OCI-LY7 (cell line): ENCODE data around the gene MAPRE3. TPM values are rescaled to one million over a fixed set of nuclear protein-coding genes. Genes with fewer than 3 reads are reported as not detected.

Experiments used
- BruUV-seq: library from RNA; stranded (reverse); fragments of 400-500 nt; replicated peaks from 2 replicates; lab custom pipeline; 2021; lab: Mats Ljungman, UMichigan
- CTCF ChIA-PET: fragments of 300-600 bp; sonication (Branson Sonifier 250); formaldehyde crosslinking; loops from one replicate; lab custom pipeline; 2022; ENCODE audit warnings: antibody characterized with exemption; ENCODE audit not compliant: unreplicated experiment; lab: Charles Lee
- POLR2A ChIA-PET: fragments of 300-600 bp; sonication (Branson Sonifier 250); formaldehyde crosslinking; loops from one replicate; lab custom pipeline; 2022; ENCODE audit warnings: antibody characterized with exemption; lab: Charles Lee
- DNase-seq: peaks from one replicate; pipeline ENCODE4 v3.0.0-alpha.2; 2015; ENCODE audit warnings: low spot score
- H2AFZ ChIP-seq: fragments of 200-600 bp; sonication (generic), shearing (Covaris generic); 2 replicates; pipeline ENCODE4 v1.6.1; 2014; ENCODE audit warnings: mild to moderate bottlenecking, antibody characterized with exemption, low read length, moderate library complexity
- H3K27ac ChIP-seq: fragments of 200-600 bp; sonication (generic); 2 replicates; pipeline ENCODE4 v1.5.1; 2014; ENCODE audit warnings: mixed run types, low read depth, mild to moderate bottlenecking, moderate library complexity, low read length, inconsistent platforms; ENCODE audit not compliant: poor library complexity, severe bottlenecking
- H3K36me3 ChIP-seq: fragments of 200-600 bp; sonication (generic); 2 replicates; pipeline ENCODE4 v1.6.1; 2014; ENCODE audit warnings: mild to moderate bottlenecking, antibody characterized with exemption, low read length, moderate library complexity, mixed read lengths; ENCODE audit not compliant: insufficient read depth
- H3K4me1 ChIP-seq: fragments of 200-600 bp; sonication (generic); 2 replicates; pipeline ENCODE4 v1.5.1; 2014; ENCODE audit warnings: mild to moderate bottlenecking, low read length; ENCODE audit not compliant: insufficient read depth, poor library complexity, severe bottlenecking
- H3K4me2 ChIP-seq: fragments of 200-600 bp; sonication (generic); 2 replicates; pipeline ENCODE4 v1.6.1; 2014; ENCODE audit warnings: mild to moderate bottlenecking, low read length
- H3K4me3 ChIP-seq: fragments of 200-600 bp; sonication (generic); 2 replicates; pipeline ENCODE4 v1.5.1; 2014; ENCODE audit warnings: mild to moderate bottlenecking, low read depth, low read length; ENCODE audit not compliant: poor library complexity, severe bottlenecking
- H3K79me2 ChIP-seq: fragments of 200-600 bp; sonication (generic); 2 replicates; pipeline ENCODE4 v1.6.1; 2016; ENCODE audit warnings: low read depth, mild to moderate bottlenecking, low read length, moderate library complexity, mixed read lengths; ENCODE audit not compliant: insufficient read depth
- H3K9me2 ChIP-seq: fragments of 200-600 bp; sonication (generic); 2 replicates; pipeline ENCODE4 v1.6.1; 2016; ENCODE audit warnings: mild to moderate bottlenecking, low read length, mixed read lengths; ENCODE audit not compliant: insufficient read depth
- H3K9me3 ChIP-seq: fragments of 200-600 bp; sonication (generic); 2 replicates; pipeline ENCODE4 v1.6.1; 2014; ENCODE audit warnings: mild to moderate bottlenecking, mixed run types, low read length, mixed read lengths
- H4K20me1 ChIP-seq: fragments of 200-600 bp; sonication (generic); 2 replicates; pipeline ENCODE4 v1.6.1; 2014; ENCODE audit warnings: mild to moderate bottlenecking, antibody characterized with exemption, low read length, moderate library complexity, mixed read lengths; ENCODE audit not compliant: insufficient read depth
- EZH2phosphoT487 ChIP-seq: fragments of 200-600 bp; sonication (generic); IDR thresholded peaks from 2 replicates; pipeline ENCODE4 v1.6.1; 2018; ENCODE audit warnings: low read depth, borderline replicate concordance, mild to moderate bottlenecking, mixed run types, antibody characterized with exemption, low read length, moderate library complexity, mixed read lengths
- intact Hi-C: fragments of 100-400 bp; cut with micrococcal nuclease; formaldehyde crosslinking; loops from one replicate; pipeline ENCODE4 v1.10.0; 2022; ENCODE audit not compliant: unreplicated experiment
- total RNA-seq, 2 experiments: library from RNA; depleted of rRNA in 1 of 2; stranded (reverse); fragments of >200 nt in 1 of 2; shearing (Covaris generic) in 1 of 2; gene quantifications; 2 replicates each; pipeline ENCODE4 v1.2.3, GENCODE V29; 2014 to 2022
- TF ChIP-seq, protein P1 (sequence below): fragments of 200-600 bp; sonication (generic); conservative IDR thresholded peaks from 2 replicates; pipeline ENCODE4 v1.5.1; 2014; ENCODE audit warnings: mild to moderate bottlenecking, antibody characterized with exemption, low read length, moderate library complexity, mixed read lengths

The MAPRE3 gene
- total RNA-seq, 2 experiments from 2014 or later: not detected

DNA sequence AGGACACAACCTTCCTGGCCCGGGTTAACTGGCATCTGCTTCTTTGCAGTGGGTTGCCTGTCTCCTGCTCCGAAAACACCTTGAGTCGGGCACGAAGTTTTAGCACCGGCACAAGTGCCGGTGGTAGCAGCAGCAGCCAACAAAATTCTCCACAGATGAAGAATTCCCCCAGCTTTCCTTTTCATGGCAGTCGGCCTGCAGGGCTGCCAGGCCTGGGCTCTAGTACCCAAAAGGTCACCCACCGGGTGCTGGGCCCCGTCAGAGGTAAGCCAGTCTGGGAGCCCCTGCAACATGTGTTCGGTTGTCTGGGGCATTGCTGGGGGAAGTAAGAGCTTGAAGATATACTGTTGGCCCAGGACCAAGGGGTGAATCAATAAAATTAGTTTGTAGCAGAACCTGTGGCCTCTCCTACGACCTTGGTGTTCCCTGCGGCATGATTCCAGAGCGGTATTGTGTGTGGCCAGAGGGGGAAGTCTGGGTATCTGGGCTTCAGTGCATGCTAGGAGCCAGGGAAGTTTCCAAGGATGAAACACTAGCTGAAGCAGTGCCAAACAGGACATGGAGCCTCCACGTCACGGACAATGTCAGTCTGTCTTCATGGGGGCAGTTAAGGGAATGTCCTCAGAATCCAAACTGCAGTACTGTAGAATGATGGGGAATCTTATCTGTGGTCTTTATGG lies 88.8 kb downstream of the MAPRE3 start:
- ChIA-PET CTCF (no interaction called here), POLR2A (interaction anchor here (1.1 kb wide), 1 partner anchor 9 kb away, joined by 3 read pairs; no protein-coding TSS in a partner anchor)
- H3K27ac ChIP-seq: no peak overlapping the region
- no peak overlapping the region for H3K4me2 ChIP-seq
- no peaks in the 10 kb centered on the region for H3K9me3 ChIP-seq
- no TSS peak for BruUV-seq
- H2AFZ ChIP-seq: no peak overlapping the region
- no peaks in the 10 kb centered on the region for H4K20me1 ChIP-seq
- H3K4me3 ChIP-seq: no peak overlapping the region
- no peaks in the 10 kb centered on the region for H3K4me1 ChIP-seq
- no peak for DNase-seq
- TF ChIP-seq, protein P1, sequence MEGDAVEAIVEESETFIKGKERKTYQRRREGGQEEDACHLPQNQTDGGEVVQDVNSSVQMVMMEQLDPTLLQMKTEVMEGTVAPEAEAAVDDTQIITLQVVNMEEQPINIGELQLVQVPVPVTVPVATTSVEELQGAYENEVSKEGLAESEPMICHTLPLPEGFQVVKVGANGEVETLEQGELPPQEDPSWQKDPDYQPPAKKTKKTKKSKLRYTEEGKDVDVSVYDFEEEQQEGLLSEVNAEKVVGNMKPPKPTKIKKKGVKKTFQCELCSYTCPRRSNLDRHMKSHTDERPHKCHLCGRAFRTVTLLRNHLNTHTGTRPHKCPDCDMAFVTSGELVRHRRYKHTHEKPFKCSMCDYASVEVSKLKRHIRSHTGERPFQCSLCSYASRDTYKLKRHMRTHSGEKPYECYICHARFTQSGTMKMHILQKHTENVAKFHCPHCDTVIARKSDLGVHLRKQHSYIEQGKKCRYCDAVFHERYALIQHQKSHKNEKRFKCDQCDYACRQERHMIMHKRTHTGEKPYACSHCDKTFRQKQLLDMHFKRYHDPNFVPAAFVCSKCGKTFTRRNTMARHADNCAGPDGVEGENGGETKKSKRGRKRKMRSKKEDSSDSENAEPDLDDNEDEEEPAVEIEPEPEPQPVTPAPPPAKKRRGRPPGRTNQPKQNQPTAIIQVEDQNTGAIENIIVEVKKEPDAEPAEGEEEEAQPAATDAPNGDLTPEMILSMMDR: no peak
- no peak for TF ChIP-seq EZH2phosphoT487
- intact Hi-C loops: no loop called here
- H3K9me2 ChIP-seq: no peaks in the 10 kb centered on the region
- peaks cover 72% of the 10 kb centered on the region for H3K36me3 ChIP-seq
- no peaks in the 10 kb centered on the region for H3K79me2 ChIP-seq

DNA sequence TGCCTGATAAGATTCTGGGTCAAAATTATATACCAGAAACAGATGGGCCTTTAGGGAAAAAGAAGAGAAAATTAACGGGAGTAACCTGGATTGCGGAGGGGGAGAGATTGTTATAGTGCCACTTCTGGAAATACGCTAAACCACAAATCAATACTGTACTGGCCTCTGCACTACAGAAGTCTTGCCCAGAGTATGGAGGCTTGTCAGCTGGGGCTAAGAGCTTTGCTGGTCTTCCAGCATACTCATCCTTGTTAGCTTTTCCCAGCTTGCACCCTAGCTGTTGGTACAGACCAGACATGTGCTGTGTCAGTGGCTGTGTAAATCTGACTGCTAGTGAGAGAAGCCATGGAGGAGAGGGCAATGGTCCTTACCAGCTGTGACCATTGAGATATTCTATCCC lies 89.9 kb downstream of the MAPRE3 start:
- H2AFZ ChIP-seq: no peak overlapping the region
- H3K36me3 ChIP-seq: peaks cover 71% of the 10 kb centered on the region
- no peak overlapping the region for H3K27ac ChIP-seq
- no peaks in the 10 kb centered on the region for H4K20me1 ChIP-seq
- TF ChIP-seq, protein P1: no peak
- TF ChIP-seq EZH2phosphoT487: no peak
- no peaks in the 10 kb centered on the region for H3K9me2 ChIP-seq
- no peaks in the 10 kb centered on the region for H3K79me2 ChIP-seq
- POLR2A ChIA-PET: no interaction called here
- no peak for DNase-seq
- CTCF ChIA-PET: no interaction called here
- intact Hi-C loops: no loop called here
- BruUV-seq: no TSS peak
- no peak overlapping the region for H3K4me3 ChIP-seq
- H3K9me3 ChIP-seq: no peaks in the 10 kb centered on the region
- H3K4me2 ChIP-seq: no peak overlapping the region
- no peaks in the 10 kb centered on the region for H3K4me1 ChIP-seq

DNA sequence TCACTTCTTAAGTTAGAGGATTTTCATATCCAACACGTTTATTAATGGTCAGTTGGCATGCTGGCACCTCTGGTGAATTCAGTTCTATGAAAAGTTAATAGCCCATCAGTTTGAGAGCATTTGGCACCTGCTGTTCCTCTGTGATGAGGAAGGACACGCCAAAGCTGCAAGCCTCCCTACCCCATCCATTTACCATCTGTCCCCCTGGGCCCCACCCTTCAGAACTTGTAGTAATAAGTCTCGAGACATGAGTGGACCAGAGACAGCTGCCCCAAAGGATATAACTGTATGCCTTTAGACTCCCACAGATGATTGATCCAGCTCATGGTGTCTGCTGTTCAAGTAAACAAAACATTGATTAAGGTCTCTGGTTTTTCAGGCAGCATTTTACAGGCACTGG lies 94.7 kb downstream of the MAPRE3 start:
- Histone ChIP-seq H4K20me1 (0 out of 2 replicates have a peak, but pooled peaks cover 4% of the 10 kb centered on the region), H3K4me2 (no peak overlapping the region), H2AFZ (no peak overlapping the region), H3K4me1 (peaks cover 6% of the 10 kb centered on the region), H3K27ac (no peak overlapping the region), H3K9me2 (no peaks in the 10 kb centered on the region), H3K36me3 (peaks cover 74% of the 10 kb centered on the region), H3K4me3 (no peak overlapping the region), H3K79me2 (peaks cover 13% of the 10 kb centered on the region; the same call in 1 of the 2 replicates), H3K9me3 (no peaks in the 10 kb centered on the region)
- no peak for DNase-seq
- TF ChIP-seq, protein P1: no peak
- TF ChIP-seq EZH2phosphoT487: no peak
- no TSS peak for BruUV-seq
- ChIA-PET CTCF (no interaction called here), POLR2A (no interaction called here)
- intact Hi-C loops: no loop called here
